ENCODE data around the gene CCDC138.

- TF ChIP-seq CTCF (IDR thresholded peaks at IDR 0.05) (no peak), ZFX (IDR thresholded peaks at IDR 0.05; ENCODE audit: borderline replicate concordance) (no peak)
Observed at GRCh38 chr2:108877506-108877905, 90.9 kb downstream of the CCDC138 start.

Data from 22Rv1 (cell line).